HL-60 (cell line): Measurements from ENCODE around the gene SSBP4.

Source experiments
- DNase-seq, 2 experiments: peaks; one replicate each; pipeline ENCODE4 v3.0.0-alpha.2; 2010 to 2020; ENCODE audit warnings: low read depth in 1 of 2, low spot score in 1 of 2
- H3K27ac ChIP-seq: fragments of 250-450 bp; sonication (Bioruptor Pico); replicated peaks from 2 replicates; pipeline ENCODE4 v1.5.1; 2020; ENCODE audit warnings: mild to moderate bottlenecking, moderate library complexity
- H3K27me3 ChIP-seq: fragments of 250-450 bp; sonication (Bioruptor Pico); 2 replicates; pipeline ENCODE4 v1.5.1; 2021; ENCODE audit warnings: mild to moderate bottlenecking, moderate library complexity; ENCODE audit not compliant: insufficient read depth, poor library complexity, severe bottlenecking
- H3K4me3 ChIP-seq: replicated peaks from 2 replicates; pipeline ENCODE4 v1.5.1; 2011; ENCODE audit warnings: mild to moderate bottlenecking, control low read depth, low read length; ENCODE audit not compliant: insufficient read depth
- GABPA ChIP-seq: IDR thresholded peaks from 2 replicates; pipeline ENCODE4 v1.6.1; 2012; ENCODE audit warnings: low read depth
- POLR2AphosphoS5 ChIP-seq: IDR thresholded peaks from 2 replicates; pipeline ENCODE4 v1.6.1; 2012; ENCODE audit warnings: low read depth
- REST ChIP-seq: IDR thresholded peaks from 2 replicates; pipeline ENCODE4 v1.6.1; 2012; ENCODE audit warnings: low read depth; ENCODE audit not compliant: insufficient replicate concordance
- SPI1 ChIP-seq: IDR thresholded peaks from 2 replicates; pipeline ENCODE4 v1.6.1; 2012; ENCODE audit warnings: low read depth, mild to moderate bottlenecking, borderline replicate concordance
- TF ChIP-seq, protein P1 (sequence below): IDR thresholded peaks from one replicate; pipeline ENCODE4 v1.5.1; 2011; ENCODE audit warnings: low read length, control low read depth, inconsistent platforms; ENCODE audit not compliant: insufficient read depth

Gene SSBP4

DNA sequence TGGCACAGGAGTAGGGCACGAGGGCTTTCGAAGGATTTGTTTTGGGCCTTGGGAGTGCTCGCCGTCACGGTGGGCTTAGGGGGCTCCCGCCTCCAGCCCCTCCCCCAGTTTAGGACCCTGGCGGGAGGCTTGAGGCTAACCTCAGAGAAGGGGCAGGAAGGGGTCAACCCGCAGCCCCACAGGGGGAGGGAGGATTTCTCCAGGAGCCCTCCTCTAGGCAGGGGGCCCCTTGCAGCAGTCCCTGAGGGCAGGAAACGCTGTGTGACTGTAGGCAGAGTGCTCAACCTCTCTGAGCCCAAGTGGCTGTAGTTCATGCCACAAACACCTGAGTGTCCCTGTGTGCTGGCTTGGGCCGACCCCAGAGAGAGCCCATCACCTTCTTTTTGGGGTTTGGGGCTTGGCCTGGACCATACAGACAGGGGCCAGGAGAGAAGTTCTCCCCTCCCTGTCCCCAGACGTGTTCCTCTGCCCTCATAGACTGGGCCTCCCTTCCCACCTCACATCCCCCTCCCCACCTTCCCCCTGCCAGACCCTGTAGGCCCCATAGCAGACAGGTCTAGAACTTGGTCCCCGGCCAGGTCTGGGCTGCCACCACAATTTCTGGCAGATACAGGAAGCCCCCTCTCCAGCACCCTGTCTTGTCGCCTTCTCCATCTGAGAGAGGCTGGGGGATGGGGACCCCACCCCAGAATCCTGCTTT, 10.7 kb downstream of the SSBP4 start:
- TF ChIP-seq, protein P1, sequence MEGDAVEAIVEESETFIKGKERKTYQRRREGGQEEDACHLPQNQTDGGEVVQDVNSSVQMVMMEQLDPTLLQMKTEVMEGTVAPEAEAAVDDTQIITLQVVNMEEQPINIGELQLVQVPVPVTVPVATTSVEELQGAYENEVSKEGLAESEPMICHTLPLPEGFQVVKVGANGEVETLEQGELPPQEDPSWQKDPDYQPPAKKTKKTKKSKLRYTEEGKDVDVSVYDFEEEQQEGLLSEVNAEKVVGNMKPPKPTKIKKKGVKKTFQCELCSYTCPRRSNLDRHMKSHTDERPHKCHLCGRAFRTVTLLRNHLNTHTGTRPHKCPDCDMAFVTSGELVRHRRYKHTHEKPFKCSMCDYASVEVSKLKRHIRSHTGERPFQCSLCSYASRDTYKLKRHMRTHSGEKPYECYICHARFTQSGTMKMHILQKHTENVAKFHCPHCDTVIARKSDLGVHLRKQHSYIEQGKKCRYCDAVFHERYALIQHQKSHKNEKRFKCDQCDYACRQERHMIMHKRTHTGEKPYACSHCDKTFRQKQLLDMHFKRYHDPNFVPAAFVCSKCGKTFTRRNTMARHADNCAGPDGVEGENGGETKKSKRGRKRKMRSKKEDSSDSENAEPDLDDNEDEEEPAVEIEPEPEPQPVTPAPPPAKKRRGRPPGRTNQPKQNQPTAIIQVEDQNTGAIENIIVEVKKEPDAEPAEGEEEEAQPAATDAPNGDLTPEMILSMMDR, result no peak
- TF ChIP-seq GABPA, result no peak
- TF ChIP-seq REST, result no peak
- TF ChIP-seq SPI1, result no peak
- TF ChIP-seq POLR2AphosphoS5, result no peak
- H3K4me3 ChIP-seq, result no peak overlapping the region

GRCh38 chr19:18430417-18431144, 11.4 kb downstream of the SSBP4 start:
- Histone ChIP-seq H3K27me3 (no peaks in the 10 kb centered on the region), H3K4me3 (no peak overlapping the region), H3K27ac (no peak overlapping the region)
- TF ChIP-seq SPI1, result no peak
- no peak for TF ChIP-seq GABPA
- no peak for TF ChIP-seq POLR2AphosphoS5
- TF ChIP-seq, protein P1, result no peak
- TF ChIP-seq REST, result no peak
- no peak for DNase-seq

More for the DNA sequence above, 10.7 kb downstream of the SSBP4 start:
- no peak for DNase-seq
- no peaks in the 10 kb centered on the region for H3K27me3 ChIP-seq
- H3K27ac ChIP-seq, result no peak overlapping the region

DNA sequence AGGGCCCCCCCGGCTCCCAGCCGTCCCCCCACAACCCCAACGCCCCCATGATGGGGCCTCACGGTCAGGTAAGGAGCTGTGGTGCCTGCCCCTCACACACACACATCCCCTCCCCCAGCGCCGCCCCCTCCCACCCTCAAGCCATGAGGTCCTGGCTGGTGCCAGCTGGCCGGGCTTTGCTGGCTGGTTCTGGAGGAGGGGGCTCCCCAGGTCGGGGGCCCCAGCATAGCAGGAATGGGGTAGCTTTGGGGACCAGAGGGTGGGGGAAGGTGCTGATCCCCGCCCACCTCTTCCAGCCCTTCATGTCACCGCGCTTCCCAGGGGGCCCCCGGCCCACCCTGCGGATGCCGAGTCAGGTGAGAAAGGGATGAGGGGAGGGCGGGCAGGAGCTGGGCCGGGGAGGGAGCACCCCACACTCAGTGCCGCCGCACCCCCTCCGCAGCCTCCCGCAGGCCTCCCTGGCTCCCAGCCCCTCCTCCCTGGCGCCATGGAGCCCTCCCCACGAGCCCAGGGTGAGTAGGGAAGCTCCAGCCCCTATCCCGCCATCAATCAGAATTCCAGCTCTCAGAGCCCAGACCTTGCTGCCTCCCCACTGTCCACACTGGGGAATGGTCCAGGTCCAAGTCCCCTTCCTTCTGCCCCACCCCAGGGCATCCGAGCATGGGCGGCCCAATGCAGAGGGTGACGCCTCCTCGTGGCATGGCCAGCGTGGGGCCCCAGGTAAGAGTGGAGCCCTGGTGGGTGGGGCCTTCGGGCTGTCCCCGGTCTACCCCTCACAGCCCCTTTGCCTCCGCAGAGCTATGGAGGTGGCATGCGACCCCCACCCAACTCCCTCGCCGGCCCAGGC, 12.4 kb downstream of the SSBP4 start:
- no peak overlapping the region for H3K27ac ChIP-seq
- TF ChIP-seq, protein P1, result no peak
- TF ChIP-seq GABPA (no peak), SPI1 (no peak), REST (no peak), POLR2AphosphoS5 (no peak)
- no peak for DNase-seq
- no peaks in the 10 kb centered on the region for H3K27me3 ChIP-seq
- H3K4me3 ChIP-seq, result no peak overlapping the region
